GM12878 (cell line): ENCODE results near the gene C19orf44. TPM values are rescaled to one million over a fixed set of nuclear protein-coding genes. Genes with fewer than 3 reads are reported as not detected.

Experiments
- ATAC-seq: fragments of 200-7000 bp; cut with Tn5 transposase; 3 replicates; pipeline ENCODE4 v1.9.1; 2020; ENCODE audit warnings: mild to moderate bottlenecking, moderate library complexity
- BruUV-seq: library from RNA; stranded (reverse); fragments of 400-500 nt; replicated peaks from 2 replicates; lab custom pipeline; 2021; lab: Mats Ljungman, UMichigan
- CTCF ChIA-PET: fragments of 300-600 bp; sonication (Branson Sonifier 250); formaldehyde crosslinking; extraction: SDS; loops from one replicate; lab custom pipeline; 2021; ENCODE audit warnings: inconsistent platforms; lab: Yijun Ruan, JAX
- POLR2A ChIA-PET: fragments of 350-600 bp; formaldehyde crosslinking; extraction: SDS; loops from one replicate; lab custom pipeline; 2021; ENCODE audit warnings: inconsistent platforms; lab: Charles Lee
- RAD21 ChIA-PET: fragments of 300-600 bp; sonication (Branson Sonifier 250); formaldehyde crosslinking; loops from one replicate; lab custom pipeline; 2023; ENCODE audit warnings: antibody characterized with exemption; ENCODE audit not compliant: unreplicated experiment; lab: Charles Lee
- SMC1A ChIA-PET: fragments of 300-600 bp; sonication (Branson Sonifier 250); formaldehyde crosslinking; loops from one replicate; lab custom pipeline; 2023; ENCODE audit not compliant: unreplicated experiment, uncharacterized antibody; lab: Charles Lee
- DNase-seq: peaks from one replicate; pipeline ENCODE4 v3.0.0-alpha.2; 2011; ENCODE audit warnings: low read depth, low spot score
- FAIRE-seq: peaks from 3 replicates; lab custom pipeline; 2011; peaks lifted over from hg19 to GRCh38; lab: Jason Lieb, UNC
- H2AFZ ChIP-seq: 2 replicates; pipeline ENCODE4 v1.6.0; 2011; ENCODE audit warnings: low read depth, low read length, control low read depth; ENCODE audit not compliant: control insufficient read depth
- H3K27ac ChIP-seq: 2 replicates; pipeline ENCODE4 v1.5.1; 2011; ENCODE audit warnings: control low read depth; ENCODE audit not compliant: control insufficient read depth, insufficient read depth
- H3K27me3 ChIP-seq, 2 experiments: replicated peaks in 1 of 2; 2 replicates each; pipeline versions ENCODE4 v1.6.0 to v1.6.1; 2011; ENCODE audit warnings: low read length in 1 of 2; ENCODE audit not compliant: control insufficient read depth in 2 of 2, insufficient read depth in 2 of 2
- H3K36me3 ChIP-seq, 2 experiments: 2 replicates each; pipeline ENCODE4 v1.5.1; 2011; ENCODE audit warnings: low read length in 1 of 2; ENCODE audit not compliant: control insufficient read depth in 2 of 2, insufficient read depth in 2 of 2
- H3K4me1 ChIP-seq: 2 replicates; pipeline ENCODE4 v1.6.1; 2011; ENCODE audit warnings: mild to moderate bottlenecking, low read length, moderate library complexity, mixed read lengths; ENCODE audit not compliant: control insufficient read depth, insufficient read depth
- H3K4me2 ChIP-seq: 2 replicates; pipeline ENCODE4 v1.6.0; 2011; ENCODE audit warnings: control low read depth; ENCODE audit not compliant: control insufficient read depth, insufficient read depth
- H3K4me3 ChIP-seq: fragments of 200-600 bp; sonication (generic); 2 replicates; pipeline ENCODE4 v1.5.1; 2016
- H3K79me2 ChIP-seq: 2 replicates; pipeline ENCODE4 v1.6.0; 2011; ENCODE audit warnings: low read length; ENCODE audit not compliant: control insufficient read depth, insufficient read depth
- H3K9ac ChIP-seq: 2 replicates; pipeline ENCODE4 v1.8.0; 2011; ENCODE audit warnings: low read length, control low read depth, mixed read lengths; ENCODE audit not compliant: control insufficient read depth, insufficient read depth
- H3K9me3 ChIP-seq: replicated peaks from 3 replicates; pipeline ENCODE4 v1.5.1; 2011; ENCODE audit warnings: mild to moderate bottlenecking, low read length; ENCODE audit not compliant: control insufficient read depth, insufficient read depth
- H4K20me1 ChIP-seq: 2 replicates; pipeline ENCODE4 v1.6.0; 2011; ENCODE audit not compliant: control insufficient read depth, insufficient read depth
- ATF7 ChIP-seq: fragments of 450-650 bp; IDR thresholded peaks from 2 replicates; pipeline ENCODE4 v1.6.1; 2016; ENCODE audit warnings: low read depth, mild to moderate bottlenecking
- BCL3 ChIP-seq: IDR thresholded peaks from 2 replicates; pipeline ENCODE4 v1.6.1; 2011; ENCODE audit warnings: borderline replicate concordance, low read depth, mild to moderate bottlenecking, moderate library complexity, low read length; ENCODE audit not compliant: insufficient read depth, poor library complexity, severe bottlenecking
- EED ChIP-seq: sonication (generic); IDR thresholded peaks from 2 replicates; pipeline ENCODE4 v1.6.1; 2016; ENCODE audit warnings: antibody characterized with exemption, low read depth
- FOS ChIP-seq: IDR thresholded peaks from 3 replicates; pipeline ENCODE4 v1.6.1; 2011; ENCODE audit warnings: borderline replicate concordance; ENCODE audit not compliant: insufficient read length; ENCODE audit errors: extremely low read depth
- FOXM1 ChIP-seq: IDR thresholded peaks from 2 replicates; pipeline ENCODE4 v1.6.1; 2012; ENCODE audit warnings: low read depth, mild to moderate bottlenecking, inconsistent platforms, low read length, moderate library complexity
- KAT2A ChIP-seq: conservative IDR thresholded peaks from 2 replicates; pipeline ENCODE4 v1.6.1; 2011; ENCODE audit warnings: low read depth, low read length; ENCODE audit not compliant: control insufficient read depth
- MEF2A ChIP-seq: IDR thresholded peaks from 2 replicates; pipeline ENCODE4 v1.6.1; 2011; ENCODE audit warnings: low read depth, mild to moderate bottlenecking, low read length, moderate library complexity; ENCODE audit not compliant: insufficient read depth
- MEF2B ChIP-seq: fragments of 450-650 bp; IDR thresholded peaks from 2 replicates; pipeline ENCODE4 v1.6.1; 2018; ENCODE audit warnings: mild to moderate bottlenecking, moderate library complexity; ENCODE audit not compliant: partially characterized antibody, poor library complexity, severe bottlenecking
- MXI1 ChIP-seq: fragments of 150-350 bp; IDR thresholded peaks from 2 replicates; pipeline ENCODE4 v1.6.1; 2011; ENCODE audit warnings: low read depth, mild to moderate bottlenecking, inconsistent platforms, low read length, improper control_type of control experiment
- NRF1 ChIP-seq: conservative IDR thresholded peaks from 2 replicates; pipeline ENCODE4 v1.6.1; 2011; ENCODE audit warnings: mild to moderate bottlenecking, low read depth, low read length, improper control_type of control experiment
- RELA ChIP-seq: fragments of 450-650 bp; IDR thresholded peaks from 2 replicates; pipeline ENCODE4 v1.8.0; 2014; ENCODE audit warnings: borderline replicate concordance; ENCODE audit not compliant: partially characterized antibody
- SMAD5 ChIP-seq: IDR thresholded peaks from 2 replicates; pipeline ENCODE4 v1.6.1; 2016; ENCODE audit warnings: antibody characterized with exemption, low read depth
- ZNF384 ChIP-seq: IDR thresholded peaks from 2 replicates; pipeline ENCODE4 v1.6.1; 2012; ENCODE audit warnings: low read depth, mild to moderate bottlenecking, low read length, improper control_type of control experiment, borderline replicate concordance
- WGBS: methylation state at CpG from one replicate; pipeline ENCODE4 v1.1.6; 2016; ENCODE audit warnings: low lambda C conversion rate; ENCODE audit not compliant: insufficient replicate concordance, insufficient coverage; ENCODE audit errors: missing lambda C conversion rate; 5-methylcytosine and 5-hydroxymethylcytosine counted together
- in situ Hi-C: fragments of 300-500 bp; cut with MboI; formaldehyde crosslinking; loops from 9 replicates; pipeline ENCODE4 v1.14.3; 2018; ENCODE audit warnings: mixed read lengths
- intact Hi-C: fragments of 100-400 bp; cut with micrococcal nuclease; formaldehyde crosslinking; loops from one replicate; pipeline ENCODE4 v1.14.2; 2022; ENCODE audit not compliant: unreplicated experiment
- polyA plus RNA-seq, 11 experiments: library from polyadenylated mRNA; depleted of rRNA in 4 of 11; unstranded in 6 of 11; stranded (reverse) in 5 of 11; fragments of >200 nt; fragmentation: Nextera tagmentation in 4 of 11; fragmentation: Illumina TruSeq in 1 of 11; extraction: Ambion mirVana in 4 of 11; extraction: Trizol in 1 of 11; gene quantifications; 1 replicate in 1 of 11; 2 replicates in 10 of 11; pipeline versions ENCODE4 v1.2.1 to v1.2.3, GENCODE V29; 2011 to 2016; ENCODE audit warnings: inconsistent platforms in 2 of 11, missing spikeins in 2 of 11, low read depth in 1 of 11
- total RNA-seq, 4 experiments: library from RNA; depleted of rRNA in 3 of 4; stranded (reverse); fragments of >200 nt in 3 of 4; fragmentation: Illumina TruSeq in 1 of 4; extraction: Trizol in 1 of 4; gene quantifications; 2 replicates each; pipeline versions ENCODE4 v1.2.1 to v1.2.3, GENCODE V29; 2013 to 2021
- TF ChIP-seq, protein P1 (sequence below): IDR thresholded peaks from 2 replicates; pipeline ENCODE4 v1.6.1; 2011; ENCODE audit warnings: low read depth, mild to moderate bottlenecking, low read length, moderate library complexity, borderline replicate concordance; ENCODE audit errors: extremely low read depth

The C19orf44 gene
- total and polyA plus RNA-seq, 10 of the 15 experiments (the other 5 are each of a cell fraction or from before 2014, with no cell fraction given) = 0.26 to 5.2 (median 3.6) TPM

- RAD21 ChIA-PET = interaction anchor here (0.6 to 0.7 kb wide), 2 partner anchors 11 to 205 kb away, joined by 3 read pairs; no protein-coding TSS in a partner anchor
- Histone ChIP-seq H3K4me2 (no peak overlapping the region), H3K27me3 (no peaks in the 10 kb centered on the region; a peak in 1 of 4 replicates), H3K9ac (no peak overlapping the region), H3K79me2 (peaks cover 78% of the 10 kb centered on the region), H3K36me3 (no peaks in the 10 kb centered on the region), H4K20me1 (no peaks in the 10 kb centered on the region), H3K4me3 (no peak overlapping the region), H2AFZ (no peak overlapping the region), H3K27ac (no peak overlapping the region), H3K4me1 (peaks cover 48% of the 10 kb centered on the region), H3K9me3 (no peaks in the 10 kb centered on the region)
- intact Hi-C loops (no loop called here), in situ Hi-C loops (no loop called here)
- 97% methylated on average over 7 of the region's 8 CpGs for WGBS
- POLR2A ChIA-PET = interaction anchor here (0.6 to 1.5 kb wide), 3 partner anchors 15 to 303 kb away, joined by 3 to 14 read pairs (median 4); partner anchors contain the start of genes C19orf44 and CALR3
- CTCF ChIA-PET = interaction anchor here (0.6 kb wide), 1 partner anchor 65 kb away, joined by 3 read pairs; no protein-coding TSS in a partner anchor
- TF ChIP-seq FOS = no peak
- TF ChIP-seq RELA = no peak
- SMC1A ChIA-PET = interaction anchor here (1.2 to 3.1 kb wide), 2 partner anchors 11 to 19 kb away, joined by 4 to 9 read pairs; no protein-coding TSS in a partner anchor
- ATAC-seq (no peak), FAIRE-seq (no peak), DNase-seq (no peak)
- no TSS peak for BruUV-seq
These were observed 43.9 kb upstream of the C19orf44 start for GRCh38 chr19:16452325-16452724.

DNA sequence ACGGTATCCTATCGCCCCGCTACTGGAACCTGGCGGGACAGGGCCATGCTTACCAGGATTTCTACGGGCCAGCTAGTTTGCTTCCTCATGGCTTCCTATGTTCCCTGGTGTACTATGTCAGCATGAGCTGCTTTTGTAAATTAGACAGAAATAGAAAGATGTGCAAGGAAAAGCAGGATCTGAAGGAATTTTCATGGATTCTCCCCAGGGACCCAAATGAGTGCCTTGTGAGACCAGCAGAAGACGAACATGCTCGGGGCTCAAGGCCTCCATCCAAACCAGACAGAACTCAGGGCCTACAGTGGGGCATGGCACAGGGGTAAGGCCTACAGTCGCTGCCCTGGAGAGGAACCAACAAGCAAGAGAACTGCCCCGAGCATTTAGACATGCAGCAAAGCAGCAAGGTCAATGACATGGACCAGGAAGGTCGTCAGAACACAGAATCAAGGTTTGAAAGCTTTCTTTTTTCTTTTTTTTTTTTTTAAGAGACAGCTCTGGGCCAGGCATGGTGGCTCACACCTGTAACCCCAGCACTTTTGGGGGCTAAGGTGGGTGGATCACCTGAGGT lies 41.8 kb upstream of the C19orf44 start:
- no peaks in the 10 kb centered on the region for H4K20me1 ChIP-seq
- H3K4me1 ChIP-seq = peaks cover 43% of the 10 kb centered on the region
- SMC1A ChIA-PET = interaction anchor here (2.2 to 3.1 kb wide), 2 partner anchors 9 to 17 kb away, joined by 8 to 9 read pairs; partner anchors contain the start of gene EPS15L1
- H3K36me3 ChIP-seq = no peaks in the 10 kb centered on the region; a peak in 1 of 4 replicates
- BruUV-seq = no TSS peak
- H3K79me2 ChIP-seq = peaks cover 79% of the 10 kb centered on the region
- H3K27me3 ChIP-seq = no peaks in the 10 kb centered on the region; a peak in 1 of 4 replicates
- H2AFZ ChIP-seq = no peak overlapping the region
- WGBS = 97% methylated on average over 10 of the region's 10 CpGs
- DNase-seq = no peak
- FAIRE-seq = no peak
- CTCF ChIA-PET = interaction anchor here (0.6 to 1.2 kb wide), 3 partner anchors 10 to 39 kb away, joined by 3 to 4 read pairs (median 3); no protein-coding TSS in a partner anchor
- no peaks in the 10 kb centered on the region for H3K9me3 ChIP-seq
- H3K4me3 ChIP-seq = no peak overlapping the region
- RAD21 ChIA-PET = interaction anchor here (1.0 kb wide), 1 partner anchor 16 kb away, joined by 3 read pairs; no protein-coding TSS in a partner anchor
- POLR2A ChIA-PET = interaction anchor here (1.1 kb wide), 1 partner anchor 11 kb away, joined by 5 read pairs; no protein-coding TSS in a partner anchor
- intact Hi-C loops (no loop called here), in situ Hi-C loops (no loop called here)
- no peak for ATAC-seq
- H3K27ac ChIP-seq = no peak overlapping the region
- H3K9ac ChIP-seq = no peak overlapping the region
- no peak overlapping the region for H3K4me2 ChIP-seq
- TF ChIP-seq, protein P1, sequence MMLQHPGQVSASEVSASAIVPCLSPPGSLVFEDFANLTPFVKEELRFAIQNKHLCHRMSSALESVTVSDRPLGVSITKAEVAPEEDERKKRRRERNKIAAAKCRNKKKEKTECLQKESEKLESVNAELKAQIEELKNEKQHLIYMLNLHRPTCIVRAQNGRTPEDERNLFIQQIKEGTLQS = no peak
- TF ChIP-seq MEF2A (no peak), KAT2A (no peak), NRF1 (no peak), FOXM1 (no peak), MEF2B (no peak), ZNF384 (no peak), SMAD5 (no peak), EED (no peak), FOS (no peak), BCL3 (no peak), ATF7 (no peak), MXI1 (no peak)
